Gastrocnemius medialis (tissue), 4 donors: ENCODE measurements around the gene SLC39A11. TPM values are rescaled to one million over a fixed set of nuclear protein-coding genes. Genes with fewer than 3 reads are reported as not detected.

ENCODE experiments used
- ATAC-seq, 2 donors: fragments of 150-250 bp; one replicate each; pipeline ENCODE4 v1.9.1; 2016
- DNase-seq, 2 donors: peaks; one replicate each; pipeline ENCODE4 v3.0.0-alpha.2; 2019
- H3K27ac ChIP-seq, 4 donors: fragments of 200-600 bp; sonication (generic); 1 replicate in 1 of 4; 2 replicates in 3 of 4; pipeline ENCODE4 v1.5.1; 2016 to 2018; ENCODE audit warnings: mild to moderate bottlenecking in 2 of 4, moderate library complexity in 1 of 4
- H3K27me3 ChIP-seq, 3 donors: fragments of 200-600 bp; sonication (generic) in 2 of 3; 1 replicate in 1 of 3; 2 replicates in 2 of 3; pipeline versions ENCODE4 v1.5.1 to v1.6.0; 2016 to 2019; ENCODE audit warnings: mild to moderate bottlenecking in 1 of 3, moderate library complexity in 1 of 3
- H3K36me3 ChIP-seq, 2 donors: fragments of 200-600 bp; sonication (generic) in 1 of 2; one replicate each; pipeline ENCODE4 v1.5.1; 2017 to 2018
- H3K4me1 ChIP-seq, 2 donors: fragments of 200-600 bp; sonication (generic) in 1 of 2; one replicate each; pipeline ENCODE4 v1.5.1; 2016 to 2017; ENCODE audit warnings: mild to moderate bottlenecking in 2 of 2
- H3K4me3 ChIP-seq, 4 donors: fragments of 200-600 bp; sonication (generic) in 3 of 4; 1 replicate in 1 of 4; 2 replicates in 3 of 4; pipeline ENCODE4 v1.5.1; 2016 to 2019; ENCODE audit warnings: mild to moderate bottlenecking in 2 of 4
- H3K9me3 ChIP-seq, 3 donors: fragments of 200-600 bp; sonication (generic) in 2 of 3; 1 replicate in 1 of 3; 2 replicates in 2 of 3; pipeline ENCODE4 v1.5.1; 2016 to 2019
- POLR2A ChIP-seq, 2 donors: fragments of 450-650 bp; IDR thresholded peaks; one replicate each; pipeline ENCODE4 v1.6.1; 2017; ENCODE audit warnings: antibody characterized with exemption in 2 of 2, mild to moderate bottlenecking in 2 of 2, moderate library complexity in 2 of 2
- in situ Hi-C, 4 donors: fragments of 200-750 bp; cut with MboI; loops; one replicate each; pipeline versions ENCODE4 v1.15.0 to v1.8.0; 2017; ENCODE audit warnings: low sequenced_read_pairs in 4 of 4
- intact Hi-C: fragments of 100-400 bp; cut with DNase I; formaldehyde crosslinking; loops from one replicate; pipeline ENCODE4 v1.15.1; 2023; ENCODE audit warnings: low total_unique reads
- total RNA-seq, 4 donors: library from RNA; depleted of rRNA; stranded (reverse); fragments of >200 nt; gene quantifications; one replicate each; pipeline versions ENCODE4 v1.1.0 to v1.2.3, GENCODE V29; 2016
- TF ChIP-seq, protein P1 (sequence below), 5 experiments: fragments of 450-650 bp in 3 of 5; fragments of 200-600 bp in 2 of 5; sonication (generic) in 2 of 5; IDR thresholded peaks in 4 of 5; conservative IDR thresholded peaks in 1 of 5; 1 replicate in 4 of 5; 2 replicates in 1 of 5; pipeline ENCODE4 v1.5.1; 2016 to 2019; ENCODE audit warnings: antibody characterized with exemption in 5 of 5, mild to moderate bottlenecking in 3 of 5, moderate library complexity in 3 of 5

Gene SLC39A11
- total RNA-seq, 4 donors from 2014 or later, result 7.6 to 28.4 (median 10.7) TPM

DNA sequence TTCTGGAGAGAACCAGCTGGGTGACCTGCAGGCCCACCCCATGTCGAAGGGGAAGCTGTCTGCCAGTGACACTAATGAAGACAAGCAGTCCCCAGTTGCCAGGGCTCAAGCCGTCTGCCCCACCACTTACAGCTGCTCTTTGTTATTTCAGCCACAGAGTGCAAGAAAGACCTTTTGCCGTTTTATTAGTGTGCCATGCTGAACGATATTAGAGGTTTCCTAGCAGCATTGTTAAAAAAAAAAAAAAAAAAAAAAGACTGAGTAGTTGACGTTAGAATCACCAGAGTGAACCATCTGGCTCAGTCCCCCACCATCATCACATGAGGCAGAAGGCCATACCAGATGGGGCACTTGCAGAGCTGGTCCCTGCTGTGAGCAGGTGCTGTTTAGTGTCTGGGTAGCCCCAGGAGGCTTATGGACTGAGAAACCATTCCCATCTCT, 26.5 kb upstream of the SLC39A11 start:
- Histone ChIP-seq H3K9me3 (no peaks in the 10 kb centered on the region), H3K4me3 (no peak overlapping the region), H3K4me1 (no peaks in the 10 kb centered on the region), H3K27me3 (no peaks in the 10 kb centered on the region), H3K36me3 (no peaks in the 10 kb centered on the region), H3K27ac (no peak overlapping the region)
- TF ChIP-seq, protein P1, sequence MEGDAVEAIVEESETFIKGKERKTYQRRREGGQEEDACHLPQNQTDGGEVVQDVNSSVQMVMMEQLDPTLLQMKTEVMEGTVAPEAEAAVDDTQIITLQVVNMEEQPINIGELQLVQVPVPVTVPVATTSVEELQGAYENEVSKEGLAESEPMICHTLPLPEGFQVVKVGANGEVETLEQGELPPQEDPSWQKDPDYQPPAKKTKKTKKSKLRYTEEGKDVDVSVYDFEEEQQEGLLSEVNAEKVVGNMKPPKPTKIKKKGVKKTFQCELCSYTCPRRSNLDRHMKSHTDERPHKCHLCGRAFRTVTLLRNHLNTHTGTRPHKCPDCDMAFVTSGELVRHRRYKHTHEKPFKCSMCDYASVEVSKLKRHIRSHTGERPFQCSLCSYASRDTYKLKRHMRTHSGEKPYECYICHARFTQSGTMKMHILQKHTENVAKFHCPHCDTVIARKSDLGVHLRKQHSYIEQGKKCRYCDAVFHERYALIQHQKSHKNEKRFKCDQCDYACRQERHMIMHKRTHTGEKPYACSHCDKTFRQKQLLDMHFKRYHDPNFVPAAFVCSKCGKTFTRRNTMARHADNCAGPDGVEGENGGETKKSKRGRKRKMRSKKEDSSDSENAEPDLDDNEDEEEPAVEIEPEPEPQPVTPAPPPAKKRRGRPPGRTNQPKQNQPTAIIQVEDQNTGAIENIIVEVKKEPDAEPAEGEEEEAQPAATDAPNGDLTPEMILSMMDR (IDR thresholded peaks at IDR 0.05 in 4 of 5, conservative IDR thresholded peaks at IDR 0.05 in 1 of 5), result no peak
- TF ChIP-seq POLR2A (IDR thresholded peaks at IDR 0.05), result no peak
- ATAC-seq, result no peak
- in situ Hi-C loops, result no loop called here
- intact Hi-C loops, result no loop called here
- DNase-seq, result no peak

DNA sequence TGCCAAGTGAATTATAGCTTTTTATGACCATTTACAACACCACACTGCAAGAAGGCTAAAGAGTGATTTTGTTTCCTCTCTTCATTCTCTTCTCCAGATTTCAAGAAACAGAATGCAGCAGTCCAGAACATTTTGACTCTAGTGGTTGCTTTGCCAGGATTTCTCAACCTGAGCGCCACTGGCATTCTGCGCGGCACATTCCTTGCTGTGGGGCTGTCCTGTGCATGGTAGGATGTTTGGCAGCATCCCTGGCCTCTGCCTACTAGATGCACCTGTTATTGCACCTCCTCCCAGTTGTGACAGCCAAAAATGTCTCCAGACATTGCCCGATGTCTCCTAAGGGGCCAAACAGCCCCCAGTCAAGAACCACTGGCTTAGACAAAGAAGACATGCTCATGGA, 25.7 kb upstream of the SLC39A11 start:
- ATAC-seq (no peak), DNase-seq (no peak)
- no peak overlapping the region for H3K27ac ChIP-seq
- H3K9me3 ChIP-seq, result no peaks in the 10 kb centered on the region
- no peaks in the 10 kb centered on the region for H3K27me3 ChIP-seq
- H3K4me3 ChIP-seq, result no peak overlapping the region
- TF ChIP-seq, protein P1 (IDR thresholded peaks at IDR 0.05 in 4 of 5, conservative IDR thresholded peaks at IDR 0.05 in 1 of 5), result no peak
- TF ChIP-seq POLR2A (IDR thresholded peaks at IDR 0.05), result no peak
- intact Hi-C loops (no loop called here), in situ Hi-C loops (no loop called here)
- no peaks in the 10 kb centered on the region for H3K36me3 ChIP-seq
- H3K4me1 ChIP-seq, result no peaks in the 10 kb centered on the region

DNA sequence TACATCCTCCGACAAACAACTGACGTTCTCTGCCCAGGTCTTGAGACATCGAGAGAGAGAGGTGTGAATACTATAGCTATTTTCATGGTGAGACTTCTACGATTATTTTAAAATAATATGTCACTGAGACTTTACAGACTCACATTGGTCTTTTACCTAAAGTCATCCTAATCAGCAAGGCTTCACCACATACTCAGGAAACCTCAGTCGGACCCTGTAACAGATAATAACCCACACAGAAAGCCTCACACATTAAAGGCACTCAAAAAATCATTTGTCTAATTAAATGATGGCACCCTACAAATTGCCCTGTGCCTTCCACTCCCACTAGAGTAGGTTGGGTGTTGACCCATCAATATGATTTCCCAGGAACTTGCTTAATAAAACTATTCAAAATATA, 19.8 kb upstream of the SLC39A11 start:
- Histone ChIP-seq H3K27me3 (no peaks in the 10 kb centered on the region), H3K4me1 (no peaks in the 10 kb centered on the region), H3K4me3 (no peak overlapping the region), H3K27ac (no peak overlapping the region), H3K36me3 (no peaks in the 10 kb centered on the region), H3K9me3 (no peaks in the 10 kb centered on the region)
- no peak for TF ChIP-seq POLR2A (IDR thresholded peaks at IDR 0.05)
- TF ChIP-seq, protein P1 (IDR thresholded peaks at IDR 0.05 in 4 of 5, conservative IDR thresholded peaks at IDR 0.05 in 1 of 5), result no peak
- intact Hi-C loops, result no loop called here
- DNase-seq (no peak), ATAC-seq (no peak)
- in situ Hi-C loops, result no loop called here

DNA sequence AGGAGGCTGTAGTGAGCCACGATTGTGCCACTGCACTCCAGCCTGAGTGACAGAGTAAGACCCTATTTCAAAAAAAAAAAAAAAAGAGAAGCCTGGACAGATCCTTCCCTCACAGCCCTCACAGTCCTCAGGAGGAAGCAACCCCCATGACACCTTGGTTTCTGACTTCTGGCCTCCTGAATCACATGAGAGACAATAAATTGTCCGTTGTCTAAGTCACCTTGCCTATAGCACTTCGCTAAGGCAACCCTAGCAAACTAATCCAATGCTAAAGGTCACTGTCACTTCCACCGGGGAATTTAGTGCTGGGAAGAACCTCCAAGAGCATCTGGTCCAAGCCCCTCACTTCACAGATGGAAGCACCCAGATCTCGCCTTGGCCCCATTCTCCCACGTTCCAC, 18.9 kb upstream of the SLC39A11 start:
- in situ Hi-C loops (no loop called here), intact Hi-C loops (no loop called here)
- H3K4me3 ChIP-seq, result no peak overlapping the region
- H3K36me3 ChIP-seq, result no peaks in the 10 kb centered on the region
- DNase-seq, result no peak
- no peak for TF ChIP-seq POLR2A (IDR thresholded peaks at IDR 0.05)
- TF ChIP-seq, protein P1 (IDR thresholded peaks at IDR 0.05 in 4 of 5, conservative IDR thresholded peaks at IDR 0.05 in 1 of 5), result no peak
- no peak for ATAC-seq
- no peaks in the 10 kb centered on the region for H3K9me3 ChIP-seq
- no peaks in the 10 kb centered on the region for H3K4me1 ChIP-seq
- no peaks in the 10 kb centered on the region for H3K27me3 ChIP-seq
- H3K27ac ChIP-seq, result no peak overlapping the region

DNA sequence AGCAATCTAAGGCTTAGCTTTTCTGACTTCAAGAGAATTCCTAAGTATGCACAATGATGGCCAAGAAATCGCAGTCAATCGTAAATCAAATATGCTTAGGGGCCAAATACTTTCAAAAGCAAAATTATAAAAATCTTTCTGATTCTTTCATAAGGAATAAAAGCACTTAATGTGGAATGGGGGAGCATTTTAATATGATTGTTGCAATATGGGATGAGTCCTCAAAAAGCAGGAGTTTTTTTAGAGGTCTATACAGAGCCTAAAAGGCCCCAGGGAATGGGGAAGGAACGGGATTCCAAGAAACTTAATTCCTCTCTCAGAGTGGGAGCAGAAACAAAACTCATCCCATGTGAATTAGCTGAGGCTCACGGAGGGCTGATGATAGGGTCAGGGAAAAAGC, 14.7 kb upstream of the SLC39A11 start:
- no peak for ATAC-seq
- Histone ChIP-seq H3K4me1 (no peaks in the 10 kb centered on the region), H3K9me3 (no peaks in the 10 kb centered on the region), H3K4me3 (no peak overlapping the region), H3K27me3 (no peaks in the 10 kb centered on the region), H3K27ac (no peak overlapping the region), H3K36me3 (no peaks in the 10 kb centered on the region)
- in situ Hi-C loops (no loop called here), intact Hi-C loops (no loop called here)
- no peak for DNase-seq
- no peak for TF ChIP-seq POLR2A (IDR thresholded peaks at IDR 0.05)
- TF ChIP-seq, protein P1 (IDR thresholded peaks at IDR 0.05 in 4 of 5, conservative IDR thresholded peaks at IDR 0.05 in 1 of 5), result no peak
